WTC11 (cell line): ENCODE measurements around the gene ZNRF3.

Source experiments
- AFF4 ChIP-seq: sonication (generic); formaldehyde crosslinking; IDR thresholded peaks from 2 replicates; pipeline ENCODE4 v1.8.1; 2023; ENCODE audit warnings: mild to moderate bottlenecking, missing genetic modification reagents, borderline replicate concordance
- ATF3 ChIP-seq: sonication (generic); formaldehyde crosslinking; conservative IDR thresholded peaks from 2 replicates; pipeline ENCODE4 v1.8.1; 2022; ENCODE audit warnings: mild to moderate bottlenecking, missing genetic modification reagents
- CBFB ChIP-seq: sonication (generic); formaldehyde crosslinking; IDR thresholded peaks from 2 replicates; pipeline ENCODE4 v1.8.1; 2022; ENCODE audit warnings: mild to moderate bottlenecking, low read depth, missing genetic modification reagents
- ETV6 ChIP-seq: sonication (generic); formaldehyde crosslinking; IDR thresholded peaks from 2 replicates; pipeline ENCODE4 v1.8.1; 2022; ENCODE audit warnings: mild to moderate bottlenecking, missing genetic modification reagents
- FOXK1 ChIP-seq: sonication (generic); formaldehyde crosslinking; IDR thresholded peaks from 2 replicates; pipeline ENCODE4 v1.8.0; 2022; ENCODE audit warnings: mild to moderate bottlenecking, moderate library complexity, missing genetic modification reagents
- HMGXB4 ChIP-seq: sonication (generic); formaldehyde crosslinking; IDR thresholded peaks from 2 replicates; pipeline ENCODE4 v1.8.1; 2023; ENCODE audit warnings: mild to moderate bottlenecking, moderate library complexity, missing genetic modification reagents
- SMAD4 ChIP-seq: sonication (generic); formaldehyde crosslinking; IDR thresholded peaks from 2 replicates; pipeline ENCODE4 v1.8.0; 2022; ENCODE audit warnings: mild to moderate bottlenecking, missing genetic modification reagents
- SP1 ChIP-seq: sonication (generic); formaldehyde crosslinking; conservative IDR thresholded peaks from 2 replicates; pipeline ENCODE4 v1.8.1; 2022; ENCODE audit warnings: missing genetic modification reagents
- TF ChIP-seq, protein P1 (sequence below): fragments of 200-600 bp; IDR thresholded peaks from 2 replicates; pipeline ENCODE4 v1.8.0; 2022; ENCODE audit warnings: antibody characterized with exemption

DNA sequence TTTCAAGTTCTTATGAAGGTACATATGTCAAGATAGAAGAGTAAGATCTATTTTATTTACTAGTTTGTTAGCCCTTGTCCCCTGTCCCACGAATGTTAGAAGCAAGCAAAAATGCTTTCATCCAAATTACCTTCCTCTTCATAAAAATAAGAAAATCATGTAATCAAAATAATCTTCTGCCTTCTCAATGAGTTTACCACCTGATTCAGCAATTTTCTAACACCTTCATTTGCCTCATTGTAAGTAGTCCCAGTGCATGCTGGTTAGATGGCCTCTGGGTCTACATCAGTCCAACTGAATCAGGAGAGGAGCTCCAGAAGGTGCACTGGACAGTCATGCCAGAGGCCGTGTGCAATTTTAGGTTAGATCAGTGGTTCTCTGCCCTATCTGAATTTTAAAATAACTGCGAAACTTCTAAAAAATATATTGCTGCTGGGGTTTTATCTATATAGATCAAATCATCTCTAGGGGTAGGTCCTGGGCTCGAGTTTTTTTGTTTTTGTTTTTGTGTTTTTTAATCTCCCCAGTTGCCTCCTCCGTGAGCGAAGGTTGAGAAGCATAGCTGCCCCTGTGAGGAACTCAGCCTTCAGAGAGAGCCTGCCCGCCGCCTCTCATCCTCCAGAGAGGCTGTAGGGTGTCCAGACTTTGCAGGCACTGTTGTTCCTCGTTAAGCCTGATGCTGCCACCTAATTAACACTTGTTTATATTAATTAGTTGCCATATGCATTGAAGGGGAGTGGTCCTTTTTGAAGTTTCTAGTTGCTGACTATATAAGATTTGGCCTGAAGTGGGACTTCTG lies 146.0 kb downstream of the ZNRF3 start:
- TF ChIP-seq AFF4: no peak
- TF ChIP-seq SP1 (CRISPR knock-in tag): no peak
- TF ChIP-seq ETV6: no peak
- TF ChIP-seq, protein P1, sequence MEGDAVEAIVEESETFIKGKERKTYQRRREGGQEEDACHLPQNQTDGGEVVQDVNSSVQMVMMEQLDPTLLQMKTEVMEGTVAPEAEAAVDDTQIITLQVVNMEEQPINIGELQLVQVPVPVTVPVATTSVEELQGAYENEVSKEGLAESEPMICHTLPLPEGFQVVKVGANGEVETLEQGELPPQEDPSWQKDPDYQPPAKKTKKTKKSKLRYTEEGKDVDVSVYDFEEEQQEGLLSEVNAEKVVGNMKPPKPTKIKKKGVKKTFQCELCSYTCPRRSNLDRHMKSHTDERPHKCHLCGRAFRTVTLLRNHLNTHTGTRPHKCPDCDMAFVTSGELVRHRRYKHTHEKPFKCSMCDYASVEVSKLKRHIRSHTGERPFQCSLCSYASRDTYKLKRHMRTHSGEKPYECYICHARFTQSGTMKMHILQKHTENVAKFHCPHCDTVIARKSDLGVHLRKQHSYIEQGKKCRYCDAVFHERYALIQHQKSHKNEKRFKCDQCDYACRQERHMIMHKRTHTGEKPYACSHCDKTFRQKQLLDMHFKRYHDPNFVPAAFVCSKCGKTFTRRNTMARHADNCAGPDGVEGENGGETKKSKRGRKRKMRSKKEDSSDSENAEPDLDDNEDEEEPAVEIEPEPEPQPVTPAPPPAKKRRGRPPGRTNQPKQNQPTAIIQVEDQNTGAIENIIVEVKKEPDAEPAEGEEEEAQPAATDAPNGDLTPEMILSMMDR: no peak
- no peak for TF ChIP-seq SMAD4
- TF ChIP-seq CBFB: no peak
- TF ChIP-seq ATF3 (CRISPR knock-in tag): no peak
- no peak for TF ChIP-seq FOXK1
- TF ChIP-seq HMGXB4: no peak
